AG09319 (cell line): ENCODE results near the gene LARP4B.

Experiments used
- DNase-seq: peaks from one replicate; pipeline ENCODE4 v3.0.0-alpha.2; 2010; ENCODE audit warnings: low read depth; ENCODE audit errors: extremely low read depth
- TF ChIP-seq, protein P1 (sequence below): IDR thresholded peaks from 2 replicates; pipeline ENCODE4 v1.5.1; 2011; ENCODE audit warnings: low read depth, mild to moderate bottlenecking, inconsistent platforms, low read length, moderate library complexity

The LARP4B gene

DNA sequence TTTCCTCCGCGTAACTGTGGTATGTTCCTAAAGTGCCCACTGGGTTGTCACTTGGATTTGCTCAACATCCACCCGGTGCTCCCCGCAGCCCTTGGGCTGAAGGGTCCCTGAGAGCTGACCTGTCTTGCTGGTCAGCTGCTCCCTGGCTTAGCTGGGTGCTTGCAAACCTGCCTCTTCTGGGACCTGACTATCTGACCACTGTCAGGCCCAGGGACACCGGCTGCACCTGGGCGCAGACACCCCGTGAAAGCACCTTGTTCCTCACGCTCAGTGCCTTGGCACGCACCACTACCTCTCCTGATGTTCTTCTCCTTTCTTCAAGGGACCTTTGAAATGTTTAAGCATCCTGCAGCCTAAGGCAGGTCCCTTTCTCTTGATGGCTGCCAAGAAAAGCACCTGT lies 26.6 kb upstream of the LARP4B start:
- TF ChIP-seq, protein P1, sequence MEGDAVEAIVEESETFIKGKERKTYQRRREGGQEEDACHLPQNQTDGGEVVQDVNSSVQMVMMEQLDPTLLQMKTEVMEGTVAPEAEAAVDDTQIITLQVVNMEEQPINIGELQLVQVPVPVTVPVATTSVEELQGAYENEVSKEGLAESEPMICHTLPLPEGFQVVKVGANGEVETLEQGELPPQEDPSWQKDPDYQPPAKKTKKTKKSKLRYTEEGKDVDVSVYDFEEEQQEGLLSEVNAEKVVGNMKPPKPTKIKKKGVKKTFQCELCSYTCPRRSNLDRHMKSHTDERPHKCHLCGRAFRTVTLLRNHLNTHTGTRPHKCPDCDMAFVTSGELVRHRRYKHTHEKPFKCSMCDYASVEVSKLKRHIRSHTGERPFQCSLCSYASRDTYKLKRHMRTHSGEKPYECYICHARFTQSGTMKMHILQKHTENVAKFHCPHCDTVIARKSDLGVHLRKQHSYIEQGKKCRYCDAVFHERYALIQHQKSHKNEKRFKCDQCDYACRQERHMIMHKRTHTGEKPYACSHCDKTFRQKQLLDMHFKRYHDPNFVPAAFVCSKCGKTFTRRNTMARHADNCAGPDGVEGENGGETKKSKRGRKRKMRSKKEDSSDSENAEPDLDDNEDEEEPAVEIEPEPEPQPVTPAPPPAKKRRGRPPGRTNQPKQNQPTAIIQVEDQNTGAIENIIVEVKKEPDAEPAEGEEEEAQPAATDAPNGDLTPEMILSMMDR = no peak
- DNase-seq = no peak

DNA sequence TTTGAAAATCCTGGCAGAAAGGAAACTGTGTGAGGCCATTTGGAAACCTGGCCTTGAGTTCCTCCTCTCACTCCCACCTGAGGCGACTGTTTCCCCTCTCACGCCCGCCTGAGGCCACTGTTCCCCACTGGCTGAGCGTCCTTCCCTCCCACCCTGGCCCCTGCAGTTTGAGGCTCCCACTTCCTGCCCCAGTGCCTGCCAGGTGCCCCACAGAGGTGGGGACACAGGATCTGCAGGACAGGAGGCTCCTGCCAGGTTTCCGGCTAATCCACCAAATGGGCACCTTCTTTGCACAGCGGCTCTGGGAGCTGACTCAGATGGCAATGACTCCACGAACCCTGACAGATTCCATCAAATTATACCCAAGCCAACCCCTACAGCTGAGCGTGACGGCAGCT lies 24.3 kb upstream of the LARP4B start:
- DNase-seq = no peak
- TF ChIP-seq, protein P1 = no peak

DNA sequence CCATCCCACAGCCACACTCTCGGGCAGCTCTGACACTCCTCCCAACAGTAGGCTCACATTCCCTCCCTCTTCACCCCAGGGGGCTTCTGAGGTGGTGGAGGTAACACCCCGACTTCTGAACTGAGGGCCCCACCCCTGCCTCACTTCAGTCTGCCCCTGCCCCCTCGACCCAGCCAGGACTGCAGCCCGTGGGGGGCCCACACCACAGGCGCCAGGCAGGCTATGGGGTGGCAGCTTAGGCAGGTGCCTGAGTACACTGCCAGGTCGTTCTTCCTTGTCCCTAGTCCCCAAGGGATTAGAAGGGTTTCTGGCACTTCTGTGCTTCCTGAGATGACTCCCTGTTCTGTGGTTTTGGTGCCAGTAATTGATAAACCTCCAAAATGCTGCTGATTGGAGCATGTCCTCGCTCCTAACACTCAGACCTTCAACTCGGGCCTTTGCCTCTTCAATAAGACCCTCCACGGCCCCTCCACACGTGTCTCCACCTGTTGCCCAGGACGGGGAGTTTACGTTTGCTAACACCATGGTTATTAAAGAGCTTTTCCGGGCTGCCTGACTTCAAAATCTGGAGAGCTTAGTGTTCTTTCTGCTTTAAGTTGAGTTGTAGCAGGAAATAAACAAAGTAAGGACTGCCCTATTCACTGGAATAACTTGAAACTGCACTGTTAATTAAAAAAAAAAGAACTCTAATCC lies 23.8 kb upstream of the LARP4B start:
- TF ChIP-seq, protein P1 = no peak
- no peak for DNase-seq

DNA sequence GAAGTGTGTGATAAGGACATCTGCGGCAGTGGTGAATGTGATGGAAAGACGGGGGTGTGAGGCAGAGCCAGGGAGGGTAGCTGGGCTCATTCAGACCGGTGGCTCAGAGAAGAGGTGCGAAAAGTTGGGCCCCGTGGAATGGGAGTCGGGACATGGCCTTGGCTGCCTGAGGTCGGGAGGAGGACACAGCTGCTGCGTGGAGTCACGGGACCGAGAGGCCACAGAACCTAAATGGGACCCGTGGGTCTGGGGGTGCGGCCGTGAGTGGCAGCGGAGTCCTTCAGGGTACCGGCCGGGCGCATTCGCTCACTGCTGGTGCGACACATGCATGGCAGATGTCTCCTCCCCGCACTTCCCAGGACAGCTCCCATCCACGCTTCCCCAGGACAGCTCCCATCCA lies 22.9 kb upstream of the LARP4B start:
- DNase-seq = no peak
- TF ChIP-seq, protein P1 = no peak

DNA sequence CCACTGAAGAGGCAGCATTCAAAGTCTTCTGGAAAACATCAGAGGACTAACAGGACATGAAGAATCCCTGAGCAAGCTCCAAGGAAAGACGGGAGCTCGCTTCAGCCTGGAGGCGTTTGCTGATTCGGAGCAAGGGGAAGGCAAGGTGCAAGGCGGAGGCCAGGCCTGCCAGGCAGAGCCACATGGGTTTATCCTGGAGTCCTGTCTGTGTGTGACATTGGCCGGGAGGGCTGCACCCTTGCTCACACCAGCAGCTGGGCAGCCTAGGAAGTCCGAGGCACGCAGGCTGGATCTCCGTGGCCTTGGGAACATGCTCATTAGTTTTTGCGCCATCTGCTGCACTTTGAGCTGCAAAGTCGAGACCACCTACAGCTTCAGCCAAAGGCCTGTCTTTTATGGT lies 22.3 kb upstream of the LARP4B start:
- DNase-seq = no peak
- TF ChIP-seq, protein P1 = no peak

DNA sequence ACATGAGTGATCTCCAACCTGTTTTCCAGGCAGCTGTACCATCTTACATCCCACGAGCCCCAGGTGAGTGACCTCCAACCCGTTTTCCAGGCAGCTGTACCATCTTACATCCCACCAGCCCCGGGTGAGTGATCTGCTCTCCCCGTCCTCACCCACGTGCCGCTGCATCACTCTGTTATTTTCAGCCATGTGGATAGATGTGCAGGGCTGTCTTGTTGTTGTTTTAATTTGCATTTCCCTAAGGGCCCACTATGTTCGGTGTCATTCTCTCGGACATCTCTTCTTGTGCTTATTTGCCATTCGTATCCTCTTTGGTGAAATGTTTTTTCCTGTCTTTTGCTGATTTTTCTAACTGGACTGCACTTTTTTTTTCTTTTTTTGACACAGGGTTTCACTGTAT lies 17.9 kb upstream of the LARP4B start:
- no peak for DNase-seq
- TF ChIP-seq, protein P1 = no peak

DNA sequence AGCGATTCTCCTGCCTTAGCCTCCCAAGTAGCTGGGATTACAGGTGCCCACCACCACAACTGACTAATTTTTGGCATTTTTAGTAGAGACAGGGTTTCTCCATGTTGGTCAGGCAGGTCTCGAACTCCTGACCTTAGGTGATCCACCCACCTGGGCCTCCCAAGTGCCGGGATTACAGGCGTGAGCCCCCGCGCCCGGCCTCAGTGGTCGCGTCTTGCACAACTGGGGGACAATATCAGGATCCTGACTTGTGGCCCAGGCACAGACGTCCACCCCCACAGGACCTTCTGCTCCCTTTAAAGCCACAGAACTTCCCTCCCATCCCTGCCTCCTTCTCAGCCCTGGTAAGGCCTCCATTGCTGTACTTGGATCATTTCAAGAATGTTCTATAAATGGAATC lies 16.8 kb upstream of the LARP4B start:
- TF ChIP-seq, protein P1 = no peak
- DNase-seq = no peak
